ENCODE data around the gene GALNT1.

GALNT1 gene

GRCh38 chr18:35610089-35610488 lies 28.5 kb downstream of the GALNT1 start:
- DNase-seq (ENCODE audit: low read depth): no peak
- H3K4me3 ChIP-seq (ENCODE audit: control insufficient read depth, low read depth, low read length): no peak overlapping the region
- TF ChIP-seq CTCF (IDR thresholded peaks at IDR 0.05; ENCODE audit: control insufficient read depth, insufficient read depth, low read depth, low read length, missing control alignments): no peak

GRCh38 chr18:35610724-35611123 lies 29.2 kb downstream of the GALNT1 start:
- TF ChIP-seq CTCF (IDR thresholded peaks at IDR 0.05; ENCODE audit: control insufficient read depth, insufficient read depth, low read depth, low read length, missing control alignments): no peak
- H3K4me3 ChIP-seq (ENCODE audit: control insufficient read depth, low read depth, low read length): no peak overlapping the region

DNA sequence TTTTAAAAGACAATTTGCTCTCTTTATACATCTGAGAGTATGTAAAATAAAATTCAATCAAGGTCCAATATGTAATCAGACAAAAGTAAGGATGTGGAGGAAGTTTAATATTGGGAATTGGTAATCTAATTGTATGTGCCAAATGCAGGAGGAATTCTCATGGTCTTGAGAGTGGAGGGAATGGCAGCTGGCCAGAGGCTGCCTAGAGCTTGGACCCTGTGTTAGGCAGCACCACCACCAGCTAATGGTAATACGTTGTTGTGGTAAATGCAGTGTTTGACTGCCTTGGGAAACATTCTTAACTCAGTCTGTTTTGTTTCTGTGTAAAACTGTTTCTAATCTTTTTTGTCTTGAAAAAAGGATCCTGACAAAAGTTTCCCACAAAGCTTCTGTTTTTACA lies 30.0 kb downstream of the GALNT1 start:
- no peak for TF ChIP-seq CTCF (IDR thresholded peaks at IDR 0.05; ENCODE audit: control insufficient read depth, insufficient read depth, low read depth, low read length, missing control alignments)
- no peak for DNase-seq (ENCODE audit: low read depth)
- H3K4me3 ChIP-seq (ENCODE audit: control insufficient read depth, low read depth, low read length): no peak overlapping the region

More at GRCh38 chr18:35610724-35611123, 29.2 kb downstream of the GALNT1 start:
- DNase-seq (ENCODE audit: low read depth): no peak

DNA sequence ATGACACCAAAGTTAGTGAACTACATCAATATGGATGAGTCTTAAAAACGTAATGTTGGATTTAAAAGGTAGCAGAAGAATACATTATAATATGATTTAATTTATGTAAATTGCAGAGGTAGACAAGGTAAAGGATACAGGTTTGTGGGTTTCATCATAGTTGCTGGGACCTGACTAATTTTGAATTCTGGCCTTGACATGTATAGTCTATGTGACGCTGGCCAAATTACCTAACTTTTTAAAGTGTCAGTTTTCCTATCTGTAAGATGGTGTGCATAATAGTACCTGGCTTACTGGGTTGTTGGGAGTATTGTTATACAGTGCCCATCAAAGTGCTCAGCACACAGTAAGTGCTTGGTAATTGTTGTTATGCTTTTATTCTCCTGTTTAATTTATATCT lies 34.5 kb downstream of the GALNT1 start:
- DNase-seq (ENCODE audit: low read depth): no peak
- no peak overlapping the region for H3K4me3 ChIP-seq (ENCODE audit: control insufficient read depth, low read depth, low read length)
- TF ChIP-seq CTCF (IDR thresholded peaks at IDR 0.05; ENCODE audit: control insufficient read depth, insufficient read depth, low read depth, low read length, missing control alignments): no peak

DNA sequence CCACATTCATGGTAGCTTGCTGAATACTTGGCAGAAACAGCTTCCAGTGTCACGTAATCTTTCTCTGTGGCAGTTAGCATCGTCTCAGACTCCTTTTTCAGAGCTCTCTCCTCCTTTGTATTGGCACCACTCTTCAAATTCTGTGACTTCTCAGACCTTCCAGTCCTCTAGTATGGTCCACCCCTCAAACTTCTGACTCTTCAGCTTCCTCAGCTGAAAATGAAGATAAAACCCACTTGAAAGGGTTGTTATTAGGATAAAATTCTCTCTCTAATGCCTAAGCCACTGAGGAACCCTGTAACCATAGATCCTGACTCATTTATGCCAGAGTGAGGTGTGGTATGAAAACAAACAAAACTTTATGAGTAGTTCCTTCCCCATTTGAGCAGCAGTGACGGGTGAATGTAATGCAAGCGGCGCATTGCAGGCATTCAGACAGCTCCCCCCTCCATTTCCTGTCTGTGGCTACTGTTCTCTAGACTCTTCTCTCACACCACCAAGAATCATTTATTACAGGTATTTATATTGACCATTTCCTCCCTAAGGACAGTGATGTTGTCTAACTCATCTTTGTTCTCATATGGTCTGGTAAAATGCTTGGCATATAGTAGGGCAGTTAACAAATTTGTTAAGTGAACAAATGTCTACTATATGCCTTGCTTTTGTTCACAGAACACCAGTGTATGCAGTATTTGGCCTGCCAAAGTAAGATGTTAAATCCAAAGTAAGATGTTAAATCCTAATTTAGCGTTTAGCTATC lies 35.3 kb downstream of the GALNT1 start:
- DNase-seq (ENCODE audit: low read depth): peak; percentile 74
- TF ChIP-seq CTCF (IDR thresholded peaks at IDR 0.05; ENCODE audit: control insufficient read depth, insufficient read depth, low read depth, low read length, missing control alignments): no peak
- H3K4me3 ChIP-seq (ENCODE audit: control insufficient read depth, low read depth, low read length): peak overlapping the region; percentile 11; the same call in 1 of the 2 replicates

DNA sequence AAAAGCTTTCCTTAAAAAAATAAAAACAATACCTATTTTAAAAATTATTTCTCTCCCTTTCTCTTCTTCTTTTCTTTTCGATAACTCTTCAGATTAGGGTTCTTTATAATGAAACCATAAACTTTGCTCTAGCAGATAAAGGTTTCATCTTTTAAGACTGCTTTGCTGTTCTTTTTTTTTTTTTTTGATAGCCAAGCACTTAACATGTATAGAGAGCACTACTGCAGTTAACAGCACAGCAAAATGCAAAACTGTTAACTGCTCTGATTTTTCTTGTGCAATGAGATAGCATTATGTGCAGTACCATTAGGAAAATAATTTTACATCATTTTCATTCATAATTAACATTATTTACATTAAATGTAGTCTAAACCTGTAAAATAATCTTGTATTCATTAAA lies 36.3 kb downstream of the GALNT1 start:
- TF ChIP-seq CTCF (IDR thresholded peaks at IDR 0.05; ENCODE audit: control insufficient read depth, insufficient read depth, low read depth, low read length, missing control alignments): no peak
- H3K4me3 ChIP-seq (ENCODE audit: control insufficient read depth, low read depth, low read length): no peak overlapping the region
- DNase-seq (ENCODE audit: low read depth): no peak

All from AG09309 (cell line).